H9 (cell line): Measurements from ENCODE around the gene IRF1. TPM values are rescaled to one million over a fixed set of nuclear protein-coding genes. Genes with fewer than 3 reads are reported as not detected.
A peak's percentile ranks its signal among the peaks of the same experiment; 100 is the strongest.

Experiments
- DNase-seq: peaks from one replicate; pipeline ENCODE4 v3.0.0-alpha.2; 2017
- H2AFZ ChIP-seq: one replicate; pipeline ENCODE4 v1.6.1; 2013; ENCODE audit warnings: mild to moderate bottlenecking, low read length, control low read depth, moderate library complexity
- H2AK5ac ChIP-seq: 2 replicates; pipeline ENCODE4 v1.6.1; 2013; ENCODE audit warnings: low read length, control low read depth, mixed read lengths; ENCODE audit not compliant: insufficient read length
- H2BK120ac ChIP-seq: one replicate; pipeline ENCODE4 v1.6.1; 2013; ENCODE audit warnings: low read depth, mild to moderate bottlenecking, low read length, control low read depth, inconsistent platforms; ENCODE audit not compliant: poor library complexity, severe bottlenecking
- H2BK12ac ChIP-seq: 2 replicates; pipeline ENCODE4 v1.6.1; 2013; ENCODE audit warnings: low read length, control low read depth, mixed read lengths, low read depth; ENCODE audit not compliant: insufficient read length
- H2BK15ac ChIP-seq: 2 replicates; pipeline ENCODE4 v1.6.1; 2013; ENCODE audit warnings: low read depth, low read length, control low read depth
- H2BK20ac ChIP-seq: one replicate; pipeline ENCODE4 v1.6.1; 2013; ENCODE audit warnings: low read depth, mild to moderate bottlenecking, low read length, control low read depth, inconsistent platforms; ENCODE audit not compliant: poor library complexity, severe bottlenecking
- H2BK5ac ChIP-seq: 2 replicates; pipeline ENCODE4 v1.6.1; 2013; ENCODE audit warnings: low read length, control low read depth, mixed read lengths; ENCODE audit not compliant: insufficient read length
- H3K14ac ChIP-seq: 2 replicates; pipeline ENCODE4 v1.6.1; 2013; ENCODE audit warnings: low read length, control low read depth; ENCODE audit not compliant: insufficient read depth
- H3K18ac ChIP-seq: 2 replicates; pipeline ENCODE4 v1.6.1; 2013; ENCODE audit warnings: low read depth, mild to moderate bottlenecking, mixed read lengths, low read length, control low read depth; ENCODE audit not compliant: insufficient read length
- H3K23ac ChIP-seq: 2 replicates; pipeline ENCODE4 v1.6.1; 2013; ENCODE audit warnings: low read length, control low read depth, mixed read lengths, low read depth; ENCODE audit not compliant: insufficient read length
- H3K23me2 ChIP-seq: 2 replicates; pipeline ENCODE4 v1.6.1; 2013; ENCODE audit warnings: low read depth, mild to moderate bottlenecking, mixed read lengths, low read length, control low read depth; ENCODE audit not compliant: insufficient read length, poor library complexity, severe bottlenecking
- H3K27ac ChIP-seq: 2 replicates; pipeline ENCODE4 v1.5.1; 2013; ENCODE audit warnings: low read length, control low read depth, mixed read lengths, low read depth; ENCODE audit not compliant: insufficient read length
- H3K27me3 ChIP-seq: 2 replicates; pipeline ENCODE4 v1.6.1; 2013; ENCODE audit warnings: low read length, control low read depth, inconsistent platforms; ENCODE audit not compliant: insufficient read depth
- H3K4ac ChIP-seq: 2 replicates; pipeline ENCODE4 v1.6.1; 2013; ENCODE audit warnings: low read depth, mild to moderate bottlenecking, control low read depth, inconsistent platforms, low read length, moderate library complexity
- H3K4me1 ChIP-seq: 2 replicates; pipeline ENCODE4 v1.6.1; 2013; ENCODE audit warnings: low read length, control low read depth, inconsistent platforms; ENCODE audit not compliant: insufficient read depth
- H3K4me2 ChIP-seq: 2 replicates; pipeline ENCODE4 v1.6.1; 2013; ENCODE audit warnings: low read length, control low read depth, mixed read lengths; ENCODE audit not compliant: insufficient read length, insufficient read depth
- H3K56ac ChIP-seq: 2 replicates; pipeline ENCODE4 v1.6.1; 2013; ENCODE audit warnings: low read depth, mild to moderate bottlenecking, mixed read lengths, low read length, control low read depth; ENCODE audit not compliant: insufficient read length
- H3K79me1 ChIP-seq: 2 replicates; pipeline ENCODE4 v1.6.1; 2013; ENCODE audit warnings: low read depth, mild to moderate bottlenecking, moderate library complexity, low read length, control low read depth, inconsistent platforms; ENCODE audit not compliant: insufficient read depth, poor library complexity, severe bottlenecking
- H3K79me2 ChIP-seq: 2 replicates; pipeline ENCODE4 v1.6.1; 2013; ENCODE audit warnings: low read length, control low read depth, inconsistent platforms; ENCODE audit not compliant: insufficient read depth
- H3K9ac ChIP-seq: 2 replicates; pipeline ENCODE4 v1.6.1; 2013; ENCODE audit warnings: low read length, control low read depth, mixed read lengths; ENCODE audit not compliant: insufficient read length; ENCODE audit errors: extremely low read depth
- H3K9me3 ChIP-seq: one replicate; pipeline ENCODE4 v1.6.1; 2013; ENCODE audit warnings: low read depth, low read length, inconsistent platforms; ENCODE audit not compliant: control insufficient read depth
- H3T11ph ChIP-seq: one replicate; pipeline ENCODE4 v1.6.1; 2013; ENCODE audit warnings: mild to moderate bottlenecking, low read length, control low read depth, inconsistent platforms
- H4K20me1 ChIP-seq: one replicate; pipeline ENCODE4 v1.6.1; 2013; ENCODE audit not compliant: control insufficient read depth, insufficient read length, insufficient read depth
- H4K5ac ChIP-seq: 2 replicates; pipeline ENCODE4 v1.6.1; 2013; ENCODE audit warnings: low read depth, mild to moderate bottlenecking, mixed read lengths, low read length, control low read depth; ENCODE audit not compliant: insufficient read length
- H4K8ac ChIP-seq: replicated peaks from 2 replicates; pipeline ENCODE4 v1.6.1; 2013; ENCODE audit warnings: low read length, control low read depth, mixed read lengths, low read depth; ENCODE audit not compliant: insufficient read length
- H4K91ac ChIP-seq: 2 replicates; pipeline ENCODE4 v1.6.1; 2013; ENCODE audit warnings: low read depth, mild to moderate bottlenecking, moderate library complexity, mixed read lengths, low read length, control low read depth; ENCODE audit not compliant: insufficient read length
- H3K27ac Mint-ChIP-seq, 3 experiments: 2 replicates in 2 of 3; 3 replicates in 1 of 3; pipeline ENCODE4 v1.8.0; 2020 to 2021; ENCODE audit warnings: mixed read lengths in 3 of 3, mild to moderate bottlenecking in 1 of 3, moderate library complexity in 1 of 3
- H3K27me3 Mint-ChIP-seq: 2 replicates; pipeline ENCODE4 v1.8.0; 2021; ENCODE audit warnings: low read depth, mild to moderate bottlenecking, moderate library complexity, mixed read lengths
- H3K36me3 Mint-ChIP-seq, 3 experiments: 2 replicates in 2 of 3; 3 replicates in 1 of 3; pipeline ENCODE4 v1.8.0; 2020 to 2021; ENCODE audit warnings: low read depth in 3 of 3, mixed read lengths in 3 of 3; ENCODE audit not compliant: insufficient read depth in 1 of 3
- H3K4me1 Mint-ChIP-seq, 2 experiments: 2 replicates each; pipeline ENCODE4 v1.8.0; 2020; ENCODE audit warnings: mixed read lengths in 2 of 2
- H3K4me3 Mint-ChIP-seq, 2 experiments: 2 replicates in 1 of 2; 3 replicates in 1 of 2; pipeline ENCODE4 v1.8.0; 2020 to 2021; ENCODE audit warnings: mild to moderate bottlenecking in 2 of 2, mixed read lengths in 2 of 2, moderate library complexity in 1 of 2
- H3K9me3 Mint-ChIP-seq, 2 experiments: 2 replicates in 1 of 2; 3 replicates in 1 of 2; pipeline ENCODE4 v1.8.0; 2020; ENCODE audit warnings: mild to moderate bottlenecking in 2 of 2, mixed read lengths in 2 of 2, moderate library complexity in 1 of 2
- WGBS: extraction: QIAGEN DNeasy Blood & Tissue Kit; methylation state at CpG from one replicate; pipeline ENCODE4 v1.1.7; 2013; ENCODE audit warnings: missing lambda C conversion rate, low lambda C conversion rate, mixed read lengths; ENCODE audit not compliant: insufficient read length; ENCODE audit errors: extremely low coverage; 5-methylcytosine and 5-hydroxymethylcytosine counted together
- total RNA-seq: library from RNA; stranded (reverse); gene quantifications from 2 replicates; pipeline ENCODE4 v1.2.1, GENCODE V29; 2021
- TF ChIP-seq, protein P1 (sequence below): fragments of 200-600 bp; sonication (generic); conservative IDR thresholded peaks from 3 replicates; pipeline ENCODE4 v1.8.0; 2021; ENCODE audit warnings: antibody characterized with exemption, mild to moderate bottlenecking

IRF1 gene
- total RNA-seq, 1 experiment from 2014 or later = 8.7 TPM

DNA sequence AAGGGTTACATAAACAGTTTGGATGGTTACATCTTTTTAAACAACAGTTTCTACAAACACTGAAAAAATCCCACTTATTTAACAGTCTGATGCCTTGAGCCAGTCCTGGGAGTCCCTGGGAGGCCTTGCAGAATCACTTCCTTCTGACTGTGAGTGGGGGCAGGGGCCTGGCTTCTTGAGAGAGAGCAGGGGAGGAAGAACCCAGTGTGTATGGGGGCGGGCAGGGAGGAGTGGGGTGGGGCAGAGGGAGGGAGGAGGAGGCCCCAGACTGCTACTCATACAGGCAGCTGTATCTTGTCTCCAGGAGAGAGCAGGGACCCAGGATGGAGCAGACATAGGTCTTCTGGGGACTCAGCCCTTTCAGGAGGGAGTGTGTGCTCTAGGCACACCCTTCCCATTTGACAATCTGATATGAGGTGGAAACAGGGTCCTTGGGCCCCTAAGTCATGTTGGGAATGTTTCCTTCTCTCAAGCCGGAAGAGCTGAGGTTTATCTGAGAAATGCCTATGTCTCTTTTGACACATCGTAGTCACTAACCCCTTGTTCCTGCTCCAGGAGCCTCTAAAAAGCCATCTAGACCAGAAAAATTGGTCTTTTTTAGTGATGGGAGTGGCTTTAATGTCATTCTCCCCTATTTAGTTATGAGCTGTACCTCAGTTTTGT, 52.8 kb downstream of the IRF1 start:
- Mint-ChIP-seq H3K4me3 (no peak overlapping the region), H3K9me3 (no peaks in the 10 kb centered on the region), H3K27ac (no peak overlapping the region), H3K36me3 (no peaks in the 10 kb centered on the region), H3K4me1 (peaks cover 17 to 24% of the 10 kb centered on the region in 2 experiments), H3K27me3 (no peaks in the 10 kb centered on the region)
- H3K27ac ChIP-seq = no peak overlapping the region
- no peak overlapping the region for H2BK5ac ChIP-seq
- H4K91ac ChIP-seq = no peak overlapping the region
- H4K5ac ChIP-seq = no peak overlapping the region
- H3K79me2 ChIP-seq = no peaks in the 10 kb centered on the region
- H2BK12ac ChIP-seq = no peak overlapping the region
- H3K4ac ChIP-seq = no peak overlapping the region
- WGBS = no CpG with 5 or more reads among the region's 3 CpGs
- no peak overlapping the region for H2BK120ac ChIP-seq
- no peak overlapping the region for H3K23ac ChIP-seq
- H3K56ac ChIP-seq = no peak overlapping the region
- H3K9ac ChIP-seq = no peak overlapping the region
- no peaks in the 10 kb centered on the region for H3K9me3 ChIP-seq
- H3K23me2 ChIP-seq = no peaks in the 10 kb centered on the region
- TF ChIP-seq, protein P1, sequence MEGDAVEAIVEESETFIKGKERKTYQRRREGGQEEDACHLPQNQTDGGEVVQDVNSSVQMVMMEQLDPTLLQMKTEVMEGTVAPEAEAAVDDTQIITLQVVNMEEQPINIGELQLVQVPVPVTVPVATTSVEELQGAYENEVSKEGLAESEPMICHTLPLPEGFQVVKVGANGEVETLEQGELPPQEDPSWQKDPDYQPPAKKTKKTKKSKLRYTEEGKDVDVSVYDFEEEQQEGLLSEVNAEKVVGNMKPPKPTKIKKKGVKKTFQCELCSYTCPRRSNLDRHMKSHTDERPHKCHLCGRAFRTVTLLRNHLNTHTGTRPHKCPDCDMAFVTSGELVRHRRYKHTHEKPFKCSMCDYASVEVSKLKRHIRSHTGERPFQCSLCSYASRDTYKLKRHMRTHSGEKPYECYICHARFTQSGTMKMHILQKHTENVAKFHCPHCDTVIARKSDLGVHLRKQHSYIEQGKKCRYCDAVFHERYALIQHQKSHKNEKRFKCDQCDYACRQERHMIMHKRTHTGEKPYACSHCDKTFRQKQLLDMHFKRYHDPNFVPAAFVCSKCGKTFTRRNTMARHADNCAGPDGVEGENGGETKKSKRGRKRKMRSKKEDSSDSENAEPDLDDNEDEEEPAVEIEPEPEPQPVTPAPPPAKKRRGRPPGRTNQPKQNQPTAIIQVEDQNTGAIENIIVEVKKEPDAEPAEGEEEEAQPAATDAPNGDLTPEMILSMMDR = no peak
- no peaks in the 10 kb centered on the region for H4K20me1 ChIP-seq
- no peaks in the 10 kb centered on the region for H3K79me1 ChIP-seq
- no peak overlapping the region for H2AFZ ChIP-seq
- H2BK20ac ChIP-seq = no peak overlapping the region
- no peak overlapping the region for H3K18ac ChIP-seq
- H4K8ac ChIP-seq = no peak overlapping the region
- H3T11ph ChIP-seq = no peak overlapping the region
- H3K14ac ChIP-seq = no peak overlapping the region
- no peaks in the 10 kb centered on the region for H3K27me3 ChIP-seq
- H2BK15ac ChIP-seq = no peak overlapping the region
- H2AK5ac ChIP-seq = no peak overlapping the region
- no peak overlapping the region for H3K4me2 ChIP-seq
- peak; percentile 73 for DNase-seq
- no peaks in the 10 kb centered on the region; the same call in 1 of the 2 replicates for H3K4me1 ChIP-seq
